ENCODE data around the gene HUNK. TPM values are rescaled to one million over a fixed set of nuclear protein-coding genes. Genes with fewer than 3 reads are reported as not detected.

The HUNK gene
- total RNA-seq, 1 experiment from 2014 or later, result not detected

GRCh38 chr21:31983120-31983519 lies 110.3 kb downstream of the HUNK start:
- CTCF ChIA-PET, result interaction anchor here (0.5 to 1.0 kb wide), 2 partner anchors 30 to 793 kb away, joined by 3 to 6 read pairs; no protein-coding TSS in a partner anchor
- H3K27me3 Mint-ChIP-seq (ENCODE audit: insufficient read depth, unreplicated experiment), result peaks cover 34% of the 10 kb centered on the region
- POLR2A ChIA-PET, result no interaction called here
- H3K9me3 Mint-ChIP-seq (ENCODE audit: unreplicated experiment), result peaks cover 19% of the 10 kb centered on the region
- DNase-seq (ENCODE audit: unreplicated experiment), result peak; percentile 3
- H3K4me1 Mint-ChIP-seq (ENCODE audit: insufficient read depth, unreplicated experiment), result no peaks in the 10 kb centered on the region
- intact Hi-C loops (cut with micrococcal nuclease), result no loop called here
- TF ChIP-seq CTCF (IDR thresholded peaks at IDR 0.05; ENCODE audit: unreplicated experiment), result no peak
- H3K36me3 Mint-ChIP-seq (ENCODE audit: insufficient read depth, unreplicated experiment), result no peaks in the 10 kb centered on the region
- no peak overlapping the region for H3K4me3 Mint-ChIP-seq (ENCODE audit: unreplicated experiment)
- BruUV-seq (replicated peaks), result no TSS peak
- H3K27ac Mint-ChIP-seq (ENCODE audit: low read depth, unreplicated experiment), result no peak overlapping the region

GRCh38 chr21:31983554-31983953 lies 110.7 kb downstream of the HUNK start:
- BruUV-seq (replicated peaks), result no TSS peak
- DNase-seq (ENCODE audit: unreplicated experiment), result no peak
- H3K4me3 Mint-ChIP-seq (ENCODE audit: unreplicated experiment), result no peak overlapping the region
- H3K4me1 Mint-ChIP-seq (ENCODE audit: insufficient read depth, unreplicated experiment), result no peaks in the 10 kb centered on the region
- no peak for TF ChIP-seq CTCF (IDR thresholded peaks at IDR 0.05; ENCODE audit: unreplicated experiment)
- POLR2A ChIA-PET, result no interaction called here
- intact Hi-C loops (cut with micrococcal nuclease), result no loop called here
- H3K36me3 Mint-ChIP-seq (ENCODE audit: insufficient read depth, unreplicated experiment), result no peaks in the 10 kb centered on the region
- CTCF ChIA-PET, result interaction anchor here (0.5 kb wide), 1 partner anchor 792 kb away, joined by 3 read pairs; no protein-coding TSS in a partner anchor
- H3K27me3 Mint-ChIP-seq (ENCODE audit: insufficient read depth, unreplicated experiment), result peaks cover 34% of the 10 kb centered on the region
- H3K9me3 Mint-ChIP-seq (ENCODE audit: unreplicated experiment), result peaks cover 19% of the 10 kb centered on the region
- no peak overlapping the region for H3K27ac Mint-ChIP-seq (ENCODE audit: low read depth, unreplicated experiment)

GRCh38 chr21:31985398-31985797 lies 112.6 kb downstream of the HUNK start:
- Mint-ChIP-seq H3K36me3 (ENCODE audit: insufficient read depth, unreplicated experiment) (no peaks in the 10 kb centered on the region), H3K4me1 (ENCODE audit: insufficient read depth, unreplicated experiment) (no peaks in the 10 kb centered on the region), H3K27ac (ENCODE audit: low read depth, unreplicated experiment) (no peak overlapping the region), H3K4me3 (ENCODE audit: unreplicated experiment) (no peak overlapping the region), H3K9me3 (ENCODE audit: unreplicated experiment) (peaks cover 19% of the 10 kb centered on the region), H3K27me3 (ENCODE audit: insufficient read depth, unreplicated experiment) (peaks cover 37% of the 10 kb centered on the region)
- ChIA-PET CTCF (no interaction called here), POLR2A (no interaction called here)
- intact Hi-C loops (cut with micrococcal nuclease), result no loop called here
- no peak for TF ChIP-seq CTCF (IDR thresholded peaks at IDR 0.05; ENCODE audit: unreplicated experiment)
- DNase-seq (ENCODE audit: unreplicated experiment), result no peak
- no TSS peak for BruUV-seq (replicated peaks)

- Mint-ChIP-seq H3K27me3 (ENCODE audit: insufficient read depth, unreplicated experiment) (peaks cover 46% of the 10 kb centered on the region), H3K27ac (ENCODE audit: low read depth, unreplicated experiment) (no peak overlapping the region), H3K4me3 (ENCODE audit: unreplicated experiment) (no peak overlapping the region), H3K4me1 (ENCODE audit: insufficient read depth, unreplicated experiment) (no peaks in the 10 kb centered on the region), H3K36me3 (ENCODE audit: insufficient read depth, unreplicated experiment) (no peaks in the 10 kb centered on the region), H3K9me3 (ENCODE audit: unreplicated experiment) (peaks cover 13% of the 10 kb centered on the region)
- no TSS peak for BruUV-seq (replicated peaks)
- intact Hi-C loops (cut with micrococcal nuclease), result no loop called here
- ChIA-PET POLR2A (no interaction called here), CTCF (no interaction called here)
- no peak for DNase-seq (ENCODE audit: unreplicated experiment)
- no peak for TF ChIP-seq CTCF (IDR thresholded peaks at IDR 0.05; ENCODE audit: unreplicated experiment)
Observed at GRCh38 chr21:31986035-31986856, 113.4 kb downstream of the HUNK start.
